CD4-positive, alpha-beta T cell treated with Interleukin-17A for 4 hours (primary cell): Measurements from ENCODE around the gene MGAM2.

Experiments
- DNase-seq: peaks from one replicate; pipeline ENCODE4 v3.0.0-alpha.2; 2020; ENCODE audit warnings: mixed read lengths

Gene MGAM2

DNA sequence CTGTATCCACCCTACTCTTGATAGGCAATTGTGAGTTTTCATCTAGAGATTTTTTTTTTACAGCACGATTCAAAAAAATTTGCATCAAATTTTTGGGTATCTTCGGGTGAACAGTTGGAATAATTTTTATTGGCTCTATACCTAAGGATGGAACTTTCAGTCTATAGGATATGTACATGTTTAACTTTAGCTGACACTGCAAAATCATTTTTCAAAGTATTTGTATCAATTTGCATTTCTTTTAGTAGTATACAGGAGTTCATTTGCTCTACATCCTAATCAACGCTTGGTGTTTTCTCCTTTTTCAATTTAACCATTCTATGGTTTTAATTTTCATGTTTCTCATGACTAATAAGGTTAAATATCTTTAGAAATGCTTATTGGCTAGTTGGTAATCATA is 11.7 kb downstream of the MGAM2 start:
- DNase-seq = no peak

DNA sequence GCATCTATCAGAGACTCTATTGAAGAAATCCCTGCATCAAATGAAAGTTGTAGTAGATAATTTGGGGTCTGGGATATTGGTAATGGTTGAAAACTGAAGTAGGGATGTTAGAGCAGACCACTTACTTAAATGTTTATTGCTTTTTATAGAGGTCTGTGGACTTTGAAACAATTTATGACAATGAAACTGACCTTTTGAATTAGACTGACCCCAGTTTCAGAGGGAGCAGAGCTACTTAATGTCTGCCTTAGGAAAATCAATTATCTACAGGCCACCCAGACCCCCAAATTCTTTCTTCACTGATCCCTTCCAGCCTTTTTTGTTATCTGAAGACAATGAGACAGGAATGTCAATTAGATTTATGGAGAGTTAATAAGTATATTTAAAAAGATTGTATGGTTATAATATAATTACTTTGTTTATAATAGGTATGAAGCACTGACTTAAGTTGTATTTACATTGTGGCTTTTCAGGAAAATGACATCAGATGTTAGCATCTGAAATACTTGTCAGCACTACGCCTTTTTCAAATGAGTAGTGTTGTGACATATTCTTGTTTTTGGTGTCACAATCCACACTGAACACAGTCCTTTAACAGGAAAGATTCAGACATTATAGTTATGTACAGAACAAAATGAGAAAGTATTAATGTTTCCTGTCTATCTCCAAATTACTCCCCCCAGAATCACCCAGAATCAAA is 13.9 kb downstream of the MGAM2 start:
- no peak for DNase-seq

DNA sequence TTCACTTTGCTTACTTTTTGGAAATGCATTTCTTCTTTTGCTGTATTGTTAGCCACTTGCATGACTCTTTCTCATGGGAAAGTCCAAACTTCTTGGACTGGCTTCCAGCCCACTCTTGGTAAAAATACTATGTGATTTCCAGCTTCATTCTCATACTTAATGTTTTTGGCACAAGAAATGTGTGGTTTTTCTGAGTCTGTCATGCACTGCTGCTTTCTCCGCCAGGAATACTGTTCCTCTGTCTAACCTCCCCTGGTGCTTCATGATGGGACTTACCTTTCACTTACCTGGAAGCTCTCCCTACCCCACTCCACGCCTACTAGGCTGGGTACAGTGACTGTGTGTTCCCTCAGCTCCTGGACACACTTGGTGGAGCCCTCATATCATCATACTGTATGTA is 18.7 kb downstream of the MGAM2 start:
- no peak for DNase-seq

DNA sequence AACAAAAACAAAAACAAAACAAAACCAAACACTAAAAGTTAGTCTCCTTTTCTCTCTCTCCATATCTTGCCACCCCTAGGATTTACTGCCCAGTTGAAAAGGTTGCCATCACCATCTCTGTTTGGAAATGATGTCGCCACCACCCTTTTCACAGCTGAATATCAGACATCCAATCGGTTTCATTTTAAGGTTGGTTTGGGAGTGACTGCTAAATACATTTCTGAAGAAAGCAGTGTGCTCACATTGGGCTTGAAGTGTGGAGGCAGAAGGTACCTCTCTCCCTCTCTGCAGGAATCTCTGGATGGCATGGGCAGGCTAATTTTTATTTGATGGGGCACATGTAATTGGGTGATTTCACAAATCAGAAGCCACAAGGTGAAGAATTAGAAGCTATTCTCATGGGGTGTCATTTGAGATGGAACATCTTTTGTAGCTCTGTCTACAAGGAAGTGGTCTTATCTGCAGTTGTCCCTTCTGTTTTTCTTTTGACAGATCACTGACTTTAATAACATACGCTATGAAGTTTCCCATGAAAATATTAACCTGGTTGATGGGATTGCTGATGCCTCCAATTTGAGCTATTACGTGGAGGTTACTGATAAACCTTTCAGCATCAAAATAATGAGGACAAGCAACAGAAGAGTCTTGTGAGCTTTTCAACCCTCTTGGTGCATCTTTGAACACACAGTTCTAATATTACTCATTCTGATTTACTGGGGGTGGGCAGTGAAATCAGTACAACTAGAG is 20.1 kb downstream of the MGAM2 start:
- DNase-seq = no peak

DNA sequence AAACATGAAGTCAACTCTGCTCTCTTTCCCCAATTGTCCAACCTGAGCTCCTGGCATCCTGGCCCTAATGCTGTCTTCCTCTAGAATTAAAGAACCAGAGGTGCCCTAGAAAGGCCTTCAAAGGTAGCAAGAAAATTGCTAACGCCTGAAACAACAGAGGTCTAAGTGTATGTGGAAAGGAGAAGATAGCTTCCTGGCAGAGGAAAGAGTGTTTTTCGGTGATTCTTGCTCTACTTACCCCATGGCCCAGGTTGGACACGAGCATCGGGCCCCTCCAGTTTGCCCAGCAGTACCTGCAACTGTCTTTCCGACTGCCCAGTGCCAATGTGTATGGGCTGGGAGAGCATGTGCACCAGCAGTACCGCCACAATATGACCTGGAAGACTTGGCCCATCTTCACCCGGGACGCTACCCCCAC is 22.2 kb downstream of the MGAM2 start:
- DNase-seq = no peak

- DNase-seq = no peak
Observed at GRCh38 chr7:142134909-142135308, 23.4 kb downstream of the MGAM2 start.

DNA sequence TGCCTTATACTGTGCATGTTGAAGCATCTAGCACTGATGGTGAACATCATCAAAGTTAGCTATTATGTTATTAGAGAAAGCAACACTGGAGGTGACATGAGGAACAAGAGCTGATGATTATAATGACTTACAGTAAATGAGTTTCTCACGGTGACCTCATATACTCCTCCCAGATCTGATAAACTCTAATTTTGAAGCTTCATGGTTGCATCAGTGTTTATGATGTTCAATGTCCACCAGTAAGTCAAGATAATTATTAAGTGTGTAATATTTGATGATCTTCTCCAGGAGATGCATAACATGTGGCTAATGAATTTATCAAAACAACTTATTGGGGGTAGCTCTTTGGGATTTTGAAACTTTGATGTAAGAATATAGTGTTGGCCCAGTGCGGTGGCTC is 27.5 kb downstream of the MGAM2 start:
- DNase-seq = no peak

GRCh38 chr7:142139597-142140400 is 28.3 kb downstream of the MGAM2 start:
- no peak for DNase-seq

GRCh38 chr7:142140401-142140959 is 29.0 kb downstream of the MGAM2 start:
- DNase-seq = no peak

- no peak for DNase-seq
Observed at GRCh38 chr7:142142702-142143101, 31.2 kb downstream of the MGAM2 start.

GRCh38 chr7:142146124-142146523 is 34.6 kb downstream of the MGAM2 start:
- no peak for DNase-seq

DNA sequence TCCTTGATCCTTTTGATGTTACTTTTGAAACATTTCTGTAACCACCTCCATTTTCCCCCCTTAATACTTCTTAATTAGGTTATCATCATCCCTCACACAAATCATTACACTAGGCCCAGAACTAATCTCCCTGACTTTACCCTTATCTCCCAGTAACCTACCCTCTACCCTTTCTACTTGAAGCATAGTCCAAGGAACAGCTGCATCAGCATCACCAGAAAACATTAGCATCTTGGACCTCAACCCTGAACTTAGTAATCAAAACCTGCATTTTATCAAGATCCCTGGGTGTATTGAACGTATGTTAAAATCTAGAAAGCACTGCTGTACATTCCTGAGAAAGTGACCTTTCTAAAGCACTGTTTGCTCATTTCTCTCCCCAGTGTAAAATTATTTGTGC is 38.8 kb downstream of the MGAM2 start:
- no peak for DNase-seq

GRCh38 chr7:142150869-142151268 is 39.4 kb downstream of the MGAM2 start:
- DNase-seq = no peak

GRCh38 chr7:142152076-142152475 is 40.6 kb downstream of the MGAM2 start:
- DNase-seq = no peak

DNA sequence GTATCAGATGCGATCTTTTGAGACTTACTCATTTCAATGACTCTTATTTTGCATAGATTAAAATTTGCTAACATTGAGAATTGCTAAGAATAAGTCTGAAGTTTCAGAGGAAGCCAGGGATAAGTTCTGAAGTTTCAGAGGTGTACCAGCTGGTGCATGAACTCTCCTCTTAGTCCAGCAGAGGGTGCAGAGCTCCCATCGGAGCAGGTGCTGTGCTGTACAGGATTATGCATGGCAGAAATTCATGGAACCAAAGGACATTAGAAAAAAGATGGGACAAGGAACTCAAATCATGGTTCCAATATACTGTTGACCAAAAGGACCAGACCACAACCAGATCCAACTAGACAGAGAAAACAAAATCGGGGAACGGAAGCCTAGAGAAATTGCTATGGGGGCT is 41.9 kb downstream of the MGAM2 start:
- no peak for DNase-seq

DNA sequence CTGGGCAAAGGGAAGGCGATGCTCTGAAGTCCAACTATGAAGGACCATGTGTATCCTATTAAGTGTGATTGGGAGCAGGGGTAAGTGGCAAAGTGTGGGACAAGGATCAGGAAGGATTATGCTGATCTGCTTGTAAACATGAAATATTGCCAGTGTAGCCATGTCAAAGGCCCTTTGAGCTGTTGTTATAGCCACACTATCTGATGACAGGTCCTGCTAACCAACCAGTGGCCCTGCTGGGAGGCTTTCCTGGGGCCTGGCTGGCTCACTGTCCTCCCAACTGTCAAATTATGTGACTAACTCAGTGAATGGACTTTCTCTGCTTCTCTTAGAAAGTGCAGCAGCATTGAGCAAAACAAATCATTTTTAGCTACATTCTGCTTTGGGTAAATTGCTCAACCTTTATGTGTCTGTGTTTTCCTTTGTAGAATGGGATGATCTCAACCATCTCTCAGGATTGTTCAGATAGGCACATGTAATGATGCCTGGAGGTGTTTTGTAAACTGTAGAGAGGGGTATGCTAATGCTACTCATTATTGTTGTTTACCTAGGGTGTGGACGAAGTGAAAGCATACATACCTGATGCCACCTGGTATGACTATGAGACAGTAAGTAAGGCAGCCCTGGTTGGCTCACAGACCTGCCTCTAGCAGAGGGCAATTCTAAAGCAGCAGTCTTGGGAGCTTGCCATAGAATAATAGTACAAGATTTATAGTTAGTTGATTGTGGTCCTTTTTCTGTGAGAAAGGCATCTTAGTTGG is 47.4 kb downstream of the MGAM2 start:
- DNase-seq = no peak

DNA sequence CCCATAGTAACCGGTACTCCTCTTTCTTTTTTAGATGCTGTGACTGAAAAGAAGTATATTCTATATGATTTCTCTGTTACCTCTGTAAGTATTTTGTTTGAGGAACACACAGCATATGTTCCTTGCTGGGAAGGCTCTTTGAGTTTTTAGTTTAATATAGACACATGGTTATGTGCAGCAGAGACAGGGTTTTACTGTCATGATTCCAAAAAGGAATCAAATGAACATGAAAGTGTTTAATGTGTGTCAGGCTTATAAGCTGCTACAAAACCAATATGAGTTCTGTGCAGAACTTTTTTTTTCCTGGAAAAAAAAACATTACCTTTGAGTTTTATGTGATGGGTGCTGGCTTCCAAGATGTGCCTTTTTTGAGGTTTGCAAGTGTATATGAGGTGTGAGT is 50.4 kb downstream of the MGAM2 start:
- DNase-seq = no peak

GRCh38 chr7:142168746-142169145 is 57.2 kb downstream of the MGAM2 start:
- DNase-seq = no peak

DNA sequence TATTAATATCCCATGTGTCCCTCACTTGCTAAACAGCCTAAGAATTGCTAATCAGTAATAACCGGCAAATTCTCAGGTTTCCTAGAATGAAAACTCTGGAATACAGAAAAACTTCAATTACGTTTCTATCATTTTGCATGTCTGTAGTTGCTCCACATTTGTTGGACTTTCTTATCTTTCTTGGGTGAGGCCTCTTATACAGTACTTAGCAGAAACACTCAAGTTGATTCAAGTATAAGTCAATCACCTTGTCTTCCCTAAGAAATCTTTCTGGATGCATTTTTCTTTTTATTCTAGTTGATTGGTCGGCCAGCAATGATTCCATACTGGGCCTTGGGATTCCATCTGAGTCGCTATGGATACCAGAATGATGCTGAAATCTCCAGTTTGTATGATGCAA is 61.4 kb downstream of the MGAM2 start:
- DNase-seq = no peak

DNA sequence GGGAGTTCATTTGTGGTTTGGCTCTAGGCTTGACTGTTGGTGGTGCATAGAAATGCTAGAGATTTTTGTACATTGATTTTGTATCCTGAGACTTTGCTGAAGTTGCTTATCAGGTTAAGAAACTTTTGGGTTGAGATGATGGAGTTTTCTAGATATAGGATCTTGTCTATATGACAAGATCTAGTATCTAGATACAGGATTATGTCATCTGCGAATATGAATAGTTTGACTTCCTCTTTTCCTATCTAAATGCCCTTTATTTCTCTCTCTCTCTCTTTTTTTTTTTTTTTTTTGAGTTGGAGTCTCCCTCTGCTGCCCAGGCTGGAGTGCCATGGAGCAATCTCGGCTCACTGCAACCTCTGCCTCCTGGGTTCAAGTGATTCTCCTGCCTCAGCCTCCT is 62.9 kb downstream of the MGAM2 start:
- no peak for DNase-seq

- no peak for DNase-seq
Observed at GRCh38 chr7:142175594-142175993, 64.1 kb downstream of the MGAM2 start.

- DNase-seq = no peak
Observed at GRCh38 chr7:142176901-142177300, 65.4 kb downstream of the MGAM2 start.

DNA sequence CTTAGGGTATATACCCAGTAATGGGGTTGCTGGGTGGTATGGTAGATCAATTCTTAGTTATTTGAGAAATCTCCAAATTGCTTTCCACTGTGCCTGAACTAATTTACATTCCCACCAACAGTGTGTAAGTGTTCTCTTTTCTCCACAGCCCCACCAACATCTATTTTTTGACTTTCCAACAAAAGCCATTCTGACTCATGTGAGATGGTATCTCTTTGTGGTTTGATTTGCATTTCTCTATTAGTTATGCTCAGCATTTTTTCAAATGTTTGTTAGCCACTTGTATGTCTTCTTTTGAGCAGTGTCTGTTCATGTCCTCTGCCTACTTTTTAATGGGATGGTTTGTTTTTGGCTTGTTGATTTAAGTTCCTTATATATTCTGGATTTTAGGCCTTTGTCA is 66.4 kb downstream of the MGAM2 start:
- DNase-seq = no peak
